ENCODE measurements around the gene METAP2.

- TF ChIP-seq, protein P1, sequence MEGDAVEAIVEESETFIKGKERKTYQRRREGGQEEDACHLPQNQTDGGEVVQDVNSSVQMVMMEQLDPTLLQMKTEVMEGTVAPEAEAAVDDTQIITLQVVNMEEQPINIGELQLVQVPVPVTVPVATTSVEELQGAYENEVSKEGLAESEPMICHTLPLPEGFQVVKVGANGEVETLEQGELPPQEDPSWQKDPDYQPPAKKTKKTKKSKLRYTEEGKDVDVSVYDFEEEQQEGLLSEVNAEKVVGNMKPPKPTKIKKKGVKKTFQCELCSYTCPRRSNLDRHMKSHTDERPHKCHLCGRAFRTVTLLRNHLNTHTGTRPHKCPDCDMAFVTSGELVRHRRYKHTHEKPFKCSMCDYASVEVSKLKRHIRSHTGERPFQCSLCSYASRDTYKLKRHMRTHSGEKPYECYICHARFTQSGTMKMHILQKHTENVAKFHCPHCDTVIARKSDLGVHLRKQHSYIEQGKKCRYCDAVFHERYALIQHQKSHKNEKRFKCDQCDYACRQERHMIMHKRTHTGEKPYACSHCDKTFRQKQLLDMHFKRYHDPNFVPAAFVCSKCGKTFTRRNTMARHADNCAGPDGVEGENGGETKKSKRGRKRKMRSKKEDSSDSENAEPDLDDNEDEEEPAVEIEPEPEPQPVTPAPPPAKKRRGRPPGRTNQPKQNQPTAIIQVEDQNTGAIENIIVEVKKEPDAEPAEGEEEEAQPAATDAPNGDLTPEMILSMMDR (IDR thresholded peaks at IDR 0.05) = no peak
- no peak for TF ChIP-seq POLR2A (IDR thresholded peaks at IDR 0.05)
Measured at GRCh38 chr12:95538006-95538405, 64.1 kb downstream of the METAP2 start.
